Ovary (tissue), 9 donors: ENCODE measurements around the gene IRF8. TPM values are rescaled to one million over a fixed set of nuclear protein-coding genes. Genes with fewer than 3 reads are reported as not detected.

Experiments
- DNase-seq, 5 donors: peaks; one replicate each; pipeline ENCODE4 v3.0.0-alpha.2; 2019 to 2020
- H3K27ac ChIP-seq, 2 donors: fragments of 200-600 bp; one replicate each; pipeline versions ENCODE4 v1.5.1 to v1.8.0; 2019 to 2022
- H3K27me3 ChIP-seq: fragments of 200-600 bp; one replicate; pipeline ENCODE4 v1.8.0; 2022
- H3K36me3 ChIP-seq: fragments of 200-600 bp; sonication (generic); one replicate; pipeline ENCODE4 v1.5.1; 2019
- H3K4me1 ChIP-seq: one replicate; pipeline ENCODE4 v1.8.1; 2013; ENCODE audit warnings: mild to moderate bottlenecking, moderate library complexity; ENCODE audit not compliant: insufficient read depth
- H3K4me3 ChIP-seq: fragments of 200-600 bp; sonication (generic); one replicate; pipeline ENCODE4 v1.5.1; 2017
- H3K9me3 ChIP-seq, 2 donors: fragments of 200-600 bp in 1 of 2; sonication (generic) in 1 of 2; one replicate each; pipeline versions ENCODE4 v1.5.1 to v1.8.1; 2013 to 2019; ENCODE audit warnings: mild to moderate bottlenecking in 1 of 2, moderate library complexity in 1 of 2
- EP300 ChIP-seq: sonication (generic); formaldehyde crosslinking; IDR thresholded peaks from one replicate; pipeline ENCODE4 v1.6.1; 2017; ENCODE audit warnings: antibody characterized with exemption
- POLR2A ChIP-seq: fragments of 450-650 bp; IDR thresholded peaks from one replicate; pipeline ENCODE4 v1.6.1; 2017; ENCODE audit warnings: antibody characterized with exemption, mild to moderate bottlenecking, moderate library complexity
- WGBS, 3 donors: extraction: QIAGEN DNeasy Blood & Tissue Kit in 1 of 3; methylation state at CpG; one replicate each; pipeline versions ENCODE4 v1.1.5 to v1.1.7; 2013 to 2017; 5-methylcytosine and 5-hydroxymethylcytosine counted together
- intact Hi-C, 4 donors: fragments of 100-400 bp; cut with DNase I; formaldehyde crosslinking; loops; one replicate each; pipeline versions ENCODE4 v1.11.0 to v1.15.1; 2022 to 2023
- polyA plus RNA-seq, 2 donors: library from polyadenylated mRNA; stranded (reverse); fragments of 200-250 nt in 1 of 2; fragments of 350-450 nt in 1 of 2; fragmentation: Illumina TruSeq in 1 of 2; extraction: RNeasy Lipid Tissue Mini Kit (QIAGEN cat#74804) in 1 of 2; gene quantifications; one replicate each; pipeline ENCODE4 v1.2.3, GENCODE V29; 2013 to 2014
- total RNA-seq, 7 donors: library from RNA; depleted of rRNA in 2 of 7; stranded (reverse); fragments of >200 nt in 2 of 7; fragmentation: NEBNext Ultra II Directional in 3 of 7; extraction: Animal tissue kit (Norgen Biotek cat#: 25700) in 3 of 7; gene quantifications; one replicate each; pipeline versions ENCODE4 v1.1.0 to v1.2.4, GENCODE V29; 2016 to 2023
- TF ChIP-seq, protein P1 (sequence below), 3 donors: fragments of 450-650 bp in 2 of 3; fragments of 200-600 bp in 1 of 3; IDR thresholded peaks; one replicate each; pipeline versions ENCODE4 v1.5.1 to v1.8.0; 2016 to 2022; ENCODE audit warnings: antibody characterized with exemption in 3 of 3, mild to moderate bottlenecking in 1 of 3
- donor health status: DM: no; HTN: no; CAD: no; lungs with moderate emphysema.
- donor health status: DM: no; HTN: no; CAD: no.
- donor health status: Bipolar disorder and iron deficiency.
- donor health status: DM: yes; HTN: yes; CAD: no.
- donor health status: DM: no; HTN: no; CAD: no.
- donor health status: DM: yes; HTN: yes; CAD: no.

IRF8 gene
- total and polyA plus RNA-seq, 9 donors = 1.8 to 24.1 (median 3.6) TPM

DNA sequence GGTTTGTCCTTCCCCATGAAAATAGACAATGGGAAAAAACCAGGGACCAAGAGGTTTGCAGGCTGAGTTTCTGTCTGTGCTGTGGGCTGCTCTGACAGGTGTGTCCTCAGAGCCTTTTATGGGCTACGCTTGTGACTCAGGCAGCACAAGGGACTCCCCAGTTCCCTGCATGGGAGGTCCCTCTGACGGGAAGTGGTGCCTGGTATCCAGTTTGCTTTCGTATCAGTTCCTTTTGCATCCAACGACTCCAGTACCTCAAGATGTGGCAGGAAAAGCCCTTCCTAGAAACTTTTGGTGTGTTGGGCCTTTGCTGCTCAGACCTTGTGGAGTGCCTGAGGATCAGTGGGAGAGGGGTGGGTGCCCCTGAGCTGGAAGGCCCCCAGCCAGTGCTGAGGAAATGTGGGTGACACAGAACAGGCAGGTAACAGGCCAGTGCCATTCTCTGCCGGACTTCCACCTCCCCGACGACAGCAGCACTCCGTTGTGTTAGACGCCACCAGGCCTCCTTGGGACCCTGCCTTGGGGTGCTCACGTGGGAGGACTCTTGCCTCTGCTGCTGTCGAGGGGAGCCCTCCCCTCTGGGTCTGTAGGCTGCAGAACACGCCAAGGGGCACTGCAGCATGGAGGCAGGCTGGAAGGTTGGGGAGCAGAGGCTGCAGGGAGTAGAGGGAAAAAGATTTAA is 38.4 kb upstream of the IRF8 start:
- intact Hi-C loops = no loop called here
- Histone ChIP-seq H3K27ac (no peak overlapping the region), H3K27me3 (no peaks in the 10 kb centered on the region), H3K4me3 (no peak overlapping the region), H3K36me3 (no peaks in the 10 kb centered on the region), H3K9me3 (no peaks in the 10 kb centered on the region), H3K4me1 (no peaks in the 10 kb centered on the region)
- DNase-seq = no peak
- 79 to 85% (median 81%) methylated on average over 12 of the region's 12 CpGs for WGBS, 3 donors
- TF ChIP-seq POLR2A (no peak), EP300 (no peak)
- TF ChIP-seq, protein P1, sequence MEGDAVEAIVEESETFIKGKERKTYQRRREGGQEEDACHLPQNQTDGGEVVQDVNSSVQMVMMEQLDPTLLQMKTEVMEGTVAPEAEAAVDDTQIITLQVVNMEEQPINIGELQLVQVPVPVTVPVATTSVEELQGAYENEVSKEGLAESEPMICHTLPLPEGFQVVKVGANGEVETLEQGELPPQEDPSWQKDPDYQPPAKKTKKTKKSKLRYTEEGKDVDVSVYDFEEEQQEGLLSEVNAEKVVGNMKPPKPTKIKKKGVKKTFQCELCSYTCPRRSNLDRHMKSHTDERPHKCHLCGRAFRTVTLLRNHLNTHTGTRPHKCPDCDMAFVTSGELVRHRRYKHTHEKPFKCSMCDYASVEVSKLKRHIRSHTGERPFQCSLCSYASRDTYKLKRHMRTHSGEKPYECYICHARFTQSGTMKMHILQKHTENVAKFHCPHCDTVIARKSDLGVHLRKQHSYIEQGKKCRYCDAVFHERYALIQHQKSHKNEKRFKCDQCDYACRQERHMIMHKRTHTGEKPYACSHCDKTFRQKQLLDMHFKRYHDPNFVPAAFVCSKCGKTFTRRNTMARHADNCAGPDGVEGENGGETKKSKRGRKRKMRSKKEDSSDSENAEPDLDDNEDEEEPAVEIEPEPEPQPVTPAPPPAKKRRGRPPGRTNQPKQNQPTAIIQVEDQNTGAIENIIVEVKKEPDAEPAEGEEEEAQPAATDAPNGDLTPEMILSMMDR (IDR thresholded peaks at IDR 0.05) = no peak

DNA sequence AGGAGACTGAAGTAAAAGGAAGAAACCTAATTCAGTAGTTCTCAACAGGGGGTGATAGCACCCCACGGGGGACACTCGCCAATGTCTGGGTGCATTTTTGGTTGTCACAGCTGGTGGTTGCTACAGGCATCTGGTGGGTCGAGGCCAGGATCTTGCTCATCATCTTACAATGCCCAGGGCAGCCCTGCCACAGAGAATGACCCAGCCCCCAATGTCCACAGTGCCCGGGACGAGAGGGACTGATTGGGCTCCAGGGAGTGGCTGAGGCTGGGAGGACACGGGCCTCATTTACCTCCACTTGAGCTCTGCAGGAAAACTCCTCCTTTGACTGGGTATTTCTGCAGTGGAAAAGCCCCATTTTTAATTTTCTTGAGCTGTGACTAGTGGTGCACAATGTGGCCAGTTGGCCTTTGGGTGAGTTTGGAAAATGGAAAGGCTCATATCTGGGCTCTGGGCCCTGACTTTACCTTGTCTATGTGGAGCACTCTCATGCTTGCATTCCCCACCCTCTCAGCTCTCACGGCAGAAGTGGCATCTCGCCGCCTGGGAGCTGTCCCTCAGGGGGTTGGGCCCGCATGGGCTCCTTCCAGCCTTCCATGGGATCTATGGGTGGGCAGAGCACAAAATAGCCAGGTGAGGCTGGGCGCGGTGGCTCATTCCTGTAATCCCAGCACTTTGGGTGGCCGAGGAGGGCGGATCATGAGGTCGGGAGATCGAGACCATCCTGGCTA is 37.7 kb upstream of the IRF8 start:
- no peaks in the 10 kb centered on the region for H3K27me3 ChIP-seq
- WGBS, 3 donors = 88 to 94% (median 93%) methylated on average over 16 of the region's 16 CpGs
- H3K27ac ChIP-seq = no peak overlapping the region
- H3K36me3 ChIP-seq = no peaks in the 10 kb centered on the region
- TF ChIP-seq, protein P1 (IDR thresholded peaks at IDR 0.05) = no peak
- TF ChIP-seq EP300 = no peak
- TF ChIP-seq POLR2A = no peak
- no peaks in the 10 kb centered on the region for H3K9me3 ChIP-seq
- H3K4me3 ChIP-seq = no peak overlapping the region
- no peaks in the 10 kb centered on the region for H3K4me1 ChIP-seq
- intact Hi-C loops = no loop called here
- no peak for DNase-seq

DNA sequence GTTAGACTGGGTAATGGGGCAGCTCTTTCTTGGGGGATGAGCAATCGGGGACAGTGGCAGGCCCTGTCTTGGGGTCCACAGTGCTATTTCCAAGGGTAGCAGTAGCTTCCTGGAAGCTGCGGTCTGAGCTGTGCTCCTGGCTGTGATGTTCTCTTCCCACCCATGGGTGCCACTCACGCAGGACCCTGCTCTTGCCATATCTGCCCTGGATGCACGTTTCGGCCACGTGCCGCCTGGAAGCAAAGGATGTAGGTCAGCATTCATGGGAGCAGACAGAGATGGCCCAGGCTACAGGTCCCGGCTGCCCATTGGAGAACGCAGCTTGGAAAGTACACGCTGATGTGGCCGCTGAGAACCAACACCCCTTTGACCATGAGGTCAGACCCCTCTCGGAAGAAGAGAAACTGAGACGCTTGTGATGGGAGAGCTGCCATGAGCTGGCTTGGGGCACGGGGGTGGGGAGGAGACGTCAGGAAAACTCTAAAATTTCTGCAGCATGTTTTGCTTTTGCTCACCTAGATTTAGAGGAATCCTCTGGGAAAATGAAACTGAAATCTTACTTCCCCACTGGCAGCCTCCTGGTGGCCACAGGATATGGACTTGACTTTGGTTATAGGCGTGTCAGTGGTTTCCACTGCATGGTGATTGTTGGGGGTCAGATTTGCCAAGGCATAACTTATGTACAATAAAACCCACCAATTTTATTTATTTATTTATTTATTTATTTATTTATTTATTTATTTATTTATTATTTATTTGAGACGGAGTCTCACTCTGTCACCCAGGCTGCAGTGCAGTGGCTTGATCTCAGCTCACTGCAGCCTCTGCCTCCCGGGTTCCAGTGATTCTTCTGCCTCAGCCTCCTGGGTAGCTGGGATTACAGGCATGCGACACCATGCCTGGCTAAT is 36.2 kb upstream of the IRF8 start:
- no peaks in the 10 kb centered on the region for H3K36me3 ChIP-seq
- WGBS, 3 donors = 89 to 92% (median 91%) methylated on average over 19 of the region's 19 CpGs

DNA sequence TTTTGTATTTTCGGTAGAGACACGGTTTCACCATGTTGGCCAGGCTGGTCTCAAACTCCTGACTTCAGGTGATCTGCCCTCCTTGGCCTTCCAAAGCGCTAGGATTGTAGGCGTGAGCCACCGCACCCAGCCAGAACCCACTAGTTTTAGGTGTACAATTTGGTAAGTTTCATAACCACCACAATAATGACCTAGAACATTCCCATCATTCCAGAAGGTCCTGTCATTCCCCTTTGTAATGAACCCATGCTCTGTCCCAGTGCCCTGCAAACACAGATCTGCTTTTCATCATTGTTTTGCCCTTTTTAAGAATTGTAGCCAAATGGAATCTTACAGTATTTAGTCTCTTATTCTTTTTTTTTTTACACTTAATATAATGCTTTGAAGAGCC is 35.6 kb upstream of the IRF8 start:
- intact Hi-C loops = no loop called here

More for the DNA sequence above, 36.2 kb upstream of the IRF8 start:
- DNase-seq = no peak
- Histone ChIP-seq H3K4me3 (no peak overlapping the region), H3K27ac (no peak overlapping the region), H3K4me1 (no peaks in the 10 kb centered on the region), H3K9me3 (no peaks in the 10 kb centered on the region), H3K27me3 (no peaks in the 10 kb centered on the region)
- no peak for TF ChIP-seq POLR2A
- no peak for TF ChIP-seq EP300
- TF ChIP-seq, protein P1 (IDR thresholded peaks at IDR 0.05) = no peak
- intact Hi-C loops = no loop called here

More for the DNA sequence above, 35.6 kb upstream of the IRF8 start:
- no peaks in the 10 kb centered on the region for H3K9me3 ChIP-seq
- TF ChIP-seq POLR2A (no peak), EP300 (no peak)
- TF ChIP-seq, protein P1 (IDR thresholded peaks at IDR 0.05) = no peak
- H3K27ac ChIP-seq = no peak overlapping the region
- WGBS, 3 donors = 92 to 96% (median 93%) methylated on average over 5 of the region's 5 CpGs
- no peak for DNase-seq
- no peak overlapping the region for H3K4me3 ChIP-seq
- H3K27me3 ChIP-seq = no peaks in the 10 kb centered on the region
- no peaks in the 10 kb centered on the region for H3K36me3 ChIP-seq
- no peaks in the 10 kb centered on the region for H3K4me1 ChIP-seq
